ENCODE results near the gene SETD1B.

SETD1B gene

DNA sequence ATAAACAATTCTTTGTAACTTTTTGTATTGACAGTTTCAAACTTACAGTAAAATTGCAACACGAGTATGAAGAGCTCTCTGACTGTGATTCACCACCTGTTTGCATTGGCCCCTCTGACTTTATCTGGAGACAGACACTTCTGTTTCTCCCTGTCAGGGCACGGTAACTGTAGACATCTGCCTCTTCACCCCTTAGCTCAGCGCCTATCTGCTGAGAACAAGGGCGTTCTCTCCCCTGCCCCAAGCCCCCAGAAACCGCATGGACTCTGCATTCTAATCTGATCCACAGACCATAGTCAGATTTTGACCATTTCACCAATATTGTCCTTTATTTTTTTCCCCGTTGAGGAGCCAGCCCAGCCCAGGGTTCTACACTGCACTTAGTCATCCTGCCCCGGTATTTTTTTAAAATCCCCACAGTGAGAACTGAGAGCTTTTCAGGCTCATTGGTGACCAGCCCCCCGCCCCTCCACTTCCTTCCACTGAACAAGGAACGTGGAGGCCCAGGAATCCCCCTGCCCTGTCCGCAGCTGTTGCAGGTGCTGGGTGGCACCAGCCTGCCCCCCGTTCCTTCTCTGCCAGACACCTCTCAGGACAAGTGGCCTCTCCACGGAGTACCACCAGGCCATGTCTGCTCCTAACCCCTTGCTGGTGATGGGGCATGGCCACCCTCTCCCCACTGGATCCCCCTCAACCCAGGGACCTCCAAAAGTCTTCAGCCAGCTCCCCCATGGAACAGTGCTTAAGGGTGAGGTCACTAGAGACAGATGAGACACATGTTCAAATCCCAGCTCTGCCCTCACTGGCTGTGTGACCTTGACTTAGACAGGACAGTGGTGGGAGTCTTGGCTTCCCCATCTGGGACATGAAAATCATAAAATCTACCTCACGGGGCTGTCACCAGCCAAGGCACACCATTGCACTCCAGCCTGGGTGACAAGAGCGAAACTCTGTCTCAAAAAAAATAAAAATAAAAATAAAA, 21.5 kb upstream of the SETD1B start:
- H3K18ac ChIP-seq (ENCODE audit: low read length) = no peak overlapping the region
- H3K79me1 ChIP-seq (ENCODE audit: low read length) = no peaks in the 10 kb centered on the region
- H3K4me2 ChIP-seq (ENCODE audit: low read length) = no peak overlapping the region
- no peak overlapping the region for H2BK15ac ChIP-seq (replicated peaks; ENCODE audit: low read depth)
- H2BK5ac ChIP-seq (ENCODE audit: low read length) = no peak overlapping the region
- no peak overlapping the region for H3K23ac ChIP-seq (ENCODE audit: low read length)
- H4K8ac ChIP-seq (ENCODE audit: low read depth, low read length) = no peak overlapping the region
- H3K4me1 ChIP-seq (ENCODE audit: control insufficient read depth, low read depth, low read length) = no peaks in the 10 kb centered on the region
- H3K9ac ChIP-seq (ENCODE audit: low read length) = no peak overlapping the region
- no peak overlapping the region for H4K5ac ChIP-seq (ENCODE audit: low read length)
- no CpG with 5 or more reads among the region's 14 CpGs for WGBS (ENCODE audit: extremely low coverage, insufficient coverage, low lambda C conversion rate)
- no peak overlapping the region for H2AK5ac ChIP-seq (ENCODE audit: low read length)
- no peak for DNase-seq
- peaks cover 2% of the 10 kb centered on the region for H3K36me3 ChIP-seq (ENCODE audit: control insufficient read depth, insufficient read depth, low read length)
- no peak overlapping the region for H3K4ac ChIP-seq (ENCODE audit: low read depth, low read length)
- no peaks in the 10 kb centered on the region for H3K79me2 ChIP-seq (ENCODE audit: control insufficient read depth, insufficient read depth, low read length)
- H3K27me3 ChIP-seq (ENCODE audit: insufficient read depth, low read length, poor library complexity) = no peaks in the 10 kb centered on the region
- no peak overlapping the region for H3K56ac ChIP-seq (ENCODE audit: low read length)
- H3K27ac ChIP-seq (ENCODE audit: low read depth, low read length) = peak overlapping the region; percentile 10
- no peak overlapping the region for H3K4me3 ChIP-seq (ENCODE audit: low read length)
- no peak overlapping the region for H2BK120ac ChIP-seq (ENCODE audit: low read depth, low read length)

DNA sequence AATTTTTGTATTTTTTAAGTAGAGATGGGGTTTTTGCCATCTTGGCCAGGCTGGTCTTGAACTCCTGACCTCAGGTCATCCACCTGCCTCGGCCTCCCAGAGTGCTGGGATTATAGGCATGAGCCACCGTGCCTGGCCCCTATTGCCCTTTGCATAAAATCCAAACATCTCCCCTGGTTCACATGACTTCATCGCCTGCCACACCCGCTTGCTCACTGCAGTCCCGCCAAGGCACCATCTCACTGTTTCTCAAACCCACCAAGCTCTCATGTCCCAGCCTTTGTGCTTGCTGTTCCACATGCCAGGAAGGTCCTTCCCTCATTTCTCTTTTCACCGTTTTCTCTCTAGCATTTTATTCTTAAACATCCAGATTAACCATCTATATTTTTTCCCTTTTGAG, 20.0 kb upstream of the SETD1B start:
- no peak overlapping the region for H2BK120ac ChIP-seq (ENCODE audit: low read depth, low read length)
- H3K27me3 ChIP-seq (ENCODE audit: insufficient read depth, low read length, poor library complexity) = no peaks in the 10 kb centered on the region
- no peaks in the 10 kb centered on the region for H3K4me1 ChIP-seq (ENCODE audit: control insufficient read depth, low read depth, low read length)
- H4K8ac ChIP-seq (ENCODE audit: low read depth, low read length) = no peak overlapping the region
- H2AK5ac ChIP-seq (ENCODE audit: low read length) = no peak overlapping the region
- no peak overlapping the region for H3K4me3 ChIP-seq (ENCODE audit: low read length)
- no peak overlapping the region for H3K23ac ChIP-seq (ENCODE audit: low read length)
- no peak overlapping the region for H3K18ac ChIP-seq (ENCODE audit: low read length)
- no peak overlapping the region for H3K9ac ChIP-seq (ENCODE audit: low read length)
- H2BK5ac ChIP-seq (ENCODE audit: low read length) = no peak overlapping the region
- H4K5ac ChIP-seq (ENCODE audit: low read length) = no peak overlapping the region
- no peak overlapping the region for H3K4ac ChIP-seq (ENCODE audit: low read depth, low read length)
- H3K79me1 ChIP-seq (ENCODE audit: low read length) = no peaks in the 10 kb centered on the region
- no peak for DNase-seq
- no peaks in the 10 kb centered on the region for H3K79me2 ChIP-seq (ENCODE audit: control insufficient read depth, insufficient read depth, low read length)
- no peak overlapping the region for H3K27ac ChIP-seq (ENCODE audit: low read depth, low read length)
- peaks cover 2% of the 10 kb centered on the region for H3K36me3 ChIP-seq (ENCODE audit: control insufficient read depth, insufficient read depth, low read length)
- no peak overlapping the region for H3K4me2 ChIP-seq (ENCODE audit: low read length)
- no CpG with 5 or more reads among the region's 6 CpGs for WGBS (ENCODE audit: extremely low coverage, insufficient coverage, low lambda C conversion rate)
- H2BK15ac ChIP-seq (replicated peaks; ENCODE audit: low read depth) = no peak overlapping the region
- no peak overlapping the region for H3K56ac ChIP-seq (ENCODE audit: low read length)

DNA sequence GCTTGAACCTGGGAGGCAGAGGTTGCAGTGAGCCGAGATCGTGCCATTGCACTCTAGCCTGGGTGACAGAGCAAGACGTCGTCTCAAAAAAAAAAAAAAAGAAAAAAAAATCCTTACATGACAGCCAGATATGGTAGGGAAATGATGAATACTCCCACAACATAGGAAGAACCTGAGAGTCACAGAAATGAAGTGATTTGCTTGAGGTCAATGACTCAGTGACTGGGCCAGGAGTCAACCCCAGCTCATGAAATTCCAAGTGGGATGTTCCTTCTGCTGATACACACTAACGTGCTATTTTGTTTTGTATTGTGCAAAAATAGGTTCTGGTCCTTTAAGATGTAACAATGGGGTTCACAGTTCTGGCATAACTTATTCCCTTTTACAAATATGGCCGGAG, 19.3 kb upstream of the SETD1B start:
- no peak for DNase-seq
- H3K4me2 ChIP-seq (ENCODE audit: low read length) = no peak overlapping the region
- no peak overlapping the region for H2BK15ac ChIP-seq (replicated peaks; ENCODE audit: low read depth)
- no peaks in the 10 kb centered on the region for H3K79me2 ChIP-seq (ENCODE audit: control insufficient read depth, insufficient read depth, low read length)
- no peak overlapping the region for H4K8ac ChIP-seq (ENCODE audit: low read depth, low read length)
- no peak overlapping the region for H3K4ac ChIP-seq (ENCODE audit: low read depth, low read length)
- no peak overlapping the region for H3K56ac ChIP-seq (ENCODE audit: low read length)
- no peak overlapping the region for H4K5ac ChIP-seq (ENCODE audit: low read length)
- no CpG with 5 or more reads among the region's 6 CpGs for WGBS (ENCODE audit: extremely low coverage, insufficient coverage, low lambda C conversion rate)
- no peak overlapping the region for H3K9ac ChIP-seq (ENCODE audit: low read length)
- no peak overlapping the region for H2AK5ac ChIP-seq (ENCODE audit: low read length)
- no peak overlapping the region for H3K18ac ChIP-seq (ENCODE audit: low read length)
- H3K4me3 ChIP-seq (ENCODE audit: low read length) = no peak overlapping the region
- no peak overlapping the region for H3K27ac ChIP-seq (ENCODE audit: low read depth, low read length)
- H3K23ac ChIP-seq (ENCODE audit: low read length) = no peak overlapping the region
- H3K4me1 ChIP-seq (ENCODE audit: control insufficient read depth, low read depth, low read length) = no peaks in the 10 kb centered on the region
- no peaks in the 10 kb centered on the region for H3K79me1 ChIP-seq (ENCODE audit: low read length)
- H3K36me3 ChIP-seq (ENCODE audit: control insufficient read depth, insufficient read depth, low read length) = peaks cover 2% of the 10 kb centered on the region
- no peak overlapping the region for H2BK5ac ChIP-seq (ENCODE audit: low read length)
- H3K27me3 ChIP-seq (ENCODE audit: insufficient read depth, low read length, poor library complexity) = no peaks in the 10 kb centered on the region
- no peak overlapping the region for H2BK120ac ChIP-seq (ENCODE audit: low read depth, low read length)

DNA sequence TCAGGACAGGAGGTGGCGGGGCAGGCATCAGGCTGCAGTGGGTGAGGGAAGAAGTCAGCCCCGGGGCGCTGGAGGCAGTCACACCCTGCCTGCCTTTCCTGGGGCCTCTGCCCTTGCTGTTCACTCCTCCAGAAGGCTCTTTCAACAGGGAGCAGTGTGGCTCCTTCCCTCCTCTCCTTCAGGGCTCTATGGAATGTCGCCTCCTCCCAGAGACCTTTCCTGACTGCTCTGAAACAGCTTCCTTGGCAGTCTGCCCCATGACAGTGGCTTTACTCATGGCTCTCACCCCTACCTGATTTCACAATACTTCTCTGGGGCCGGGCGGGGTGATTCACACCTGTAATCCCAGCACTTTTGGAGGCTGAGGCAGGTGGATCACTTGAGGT, 17.4 kb upstream of the SETD1B start:
- Histone ChIP-seq H2BK15ac (replicated peaks; ENCODE audit: low read depth) (no peak overlapping the region), H3K56ac (ENCODE audit: low read length) (no peak overlapping the region), H4K8ac (ENCODE audit: low read depth, low read length) (no peak overlapping the region), H3K23ac (ENCODE audit: low read length) (no peak overlapping the region), H2AK5ac (ENCODE audit: low read length) (no peak overlapping the region), H3K4me3 (ENCODE audit: low read length) (no peak overlapping the region), H2BK5ac (ENCODE audit: low read length) (no peak overlapping the region), H3K79me2 (ENCODE audit: control insufficient read depth, insufficient read depth, low read length) (no peaks in the 10 kb centered on the region), H3K36me3 (ENCODE audit: control insufficient read depth, insufficient read depth, low read length) (no peaks in the 10 kb centered on the region), H3K27ac (ENCODE audit: low read depth, low read length) (no peak overlapping the region), H3K9ac (ENCODE audit: low read length) (no peak overlapping the region), H3K27me3 (ENCODE audit: insufficient read depth, low read length, poor library complexity) (no peaks in the 10 kb centered on the region), H3K79me1 (ENCODE audit: low read length) (no peaks in the 10 kb centered on the region), H3K4me1 (ENCODE audit: control insufficient read depth, low read depth, low read length) (no peaks in the 10 kb centered on the region), H2BK120ac (ENCODE audit: low read depth, low read length) (no peak overlapping the region), H3K4ac (ENCODE audit: low read depth, low read length) (no peak overlapping the region), H3K18ac (ENCODE audit: low read length) (no peak overlapping the region), H3K4me2 (ENCODE audit: low read length) (no peak overlapping the region), H4K5ac (ENCODE audit: low read length) (no peak overlapping the region)
- DNase-seq = peak; percentile 83
- WGBS (ENCODE audit: extremely low coverage, insufficient coverage, low lambda C conversion rate) = no CpG with 5 or more reads among the region's 6 CpGs

DNA sequence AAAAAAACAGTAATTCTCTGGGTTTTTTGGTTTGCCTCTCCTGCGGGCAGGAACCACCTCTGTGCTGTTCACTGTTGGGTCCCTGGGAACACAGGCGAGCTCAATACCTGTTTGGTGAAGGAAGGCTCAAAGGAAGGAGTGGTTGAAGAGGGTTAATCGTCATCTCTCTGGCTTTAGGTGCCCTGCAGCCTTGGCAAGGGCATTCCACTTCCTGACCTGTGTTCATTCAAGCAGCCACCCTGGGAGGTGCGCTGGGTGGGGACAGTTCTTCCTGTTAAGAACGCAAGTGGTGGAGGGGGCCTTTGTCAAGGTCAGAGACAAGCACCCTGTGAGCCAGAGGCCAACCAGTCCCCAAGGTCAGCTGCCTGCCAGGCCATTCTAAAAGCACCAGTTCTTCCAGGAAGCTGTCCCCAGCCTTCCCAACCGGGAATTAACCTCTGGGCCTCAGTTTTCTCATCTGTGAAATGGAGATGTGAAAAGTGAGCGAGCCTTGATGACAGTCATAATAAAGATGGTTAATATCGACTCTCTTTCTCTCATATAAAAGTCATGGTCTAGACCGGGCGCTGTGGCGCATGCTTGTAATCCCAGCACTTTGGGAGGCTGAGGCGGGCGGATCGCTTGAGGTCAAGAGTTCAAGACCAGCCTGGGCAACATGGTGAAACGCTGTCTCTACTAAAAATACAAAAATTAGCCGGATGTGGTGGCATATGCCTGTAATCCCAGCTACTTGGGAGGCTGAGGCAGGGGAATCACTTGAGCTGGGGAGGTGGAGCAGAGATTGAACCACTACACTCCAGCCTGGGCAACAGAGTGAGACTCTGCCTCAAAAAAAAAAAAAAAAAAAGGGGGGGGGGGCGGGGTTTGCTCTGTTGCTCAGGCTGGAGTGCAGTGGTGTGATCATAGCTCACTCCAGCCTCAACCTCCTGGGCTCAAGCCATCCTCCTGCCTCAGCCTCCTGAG, 16.5 kb upstream of the SETD1B start:
- H2BK120ac ChIP-seq (ENCODE audit: low read depth, low read length) = no peak overlapping the region
- H3K27ac ChIP-seq (ENCODE audit: low read depth, low read length) = no peak overlapping the region
- no peak overlapping the region for H2BK5ac ChIP-seq (ENCODE audit: low read length)
- no peak overlapping the region for H3K56ac ChIP-seq (ENCODE audit: low read length)
- H3K4ac ChIP-seq (ENCODE audit: low read depth, low read length) = no peak overlapping the region
- no peaks in the 10 kb centered on the region for H3K27me3 ChIP-seq (ENCODE audit: insufficient read depth, low read length, poor library complexity)
- no peak overlapping the region for H2AK5ac ChIP-seq (ENCODE audit: low read length)
- no peaks in the 10 kb centered on the region for H3K79me2 ChIP-seq (ENCODE audit: control insufficient read depth, insufficient read depth, low read length)
- no CpG with 5 or more reads among the region's 17 CpGs for WGBS (ENCODE audit: extremely low coverage, insufficient coverage, low lambda C conversion rate)
- peak overlapping the region; percentile 45 for H3K23ac ChIP-seq (ENCODE audit: low read length)
- H3K18ac ChIP-seq (ENCODE audit: low read length) = no peak overlapping the region
- H3K4me2 ChIP-seq (ENCODE audit: low read length) = no peak overlapping the region
- no peak overlapping the region for H2BK15ac ChIP-seq (replicated peaks; ENCODE audit: low read depth)
- H3K4me3 ChIP-seq (ENCODE audit: low read length) = no peak overlapping the region
- no peaks in the 10 kb centered on the region for H3K36me3 ChIP-seq (ENCODE audit: control insufficient read depth, insufficient read depth, low read length)
- no peak for DNase-seq
- no peaks in the 10 kb centered on the region for H3K79me1 ChIP-seq (ENCODE audit: low read length)
- H4K5ac ChIP-seq (ENCODE audit: low read length) = no peak overlapping the region
- H4K8ac ChIP-seq (ENCODE audit: low read depth, low read length) = no peak overlapping the region
- no peaks in the 10 kb centered on the region for H3K4me1 ChIP-seq (ENCODE audit: control insufficient read depth, low read depth, low read length)
- H3K9ac ChIP-seq (ENCODE audit: low read length) = no peak overlapping the region

All from mesendoderm (in vitro differentiated cells).